ENCODE measurements around the gene SETDB1.

Gene SETDB1

GRCh38 chr1:150976401-150976821 is 50.2 kb downstream of the SETDB1 start:
- DNase-seq (ENCODE audit: low read depth), result no peak

GRCh38 chr1:150976879-150977694 is 50.9 kb downstream of the SETDB1 start:
- peak; percentile 47 for DNase-seq (ENCODE audit: low read depth)

GRCh38 chr1:150979092-150980056 is 53.2 kb downstream of the SETDB1 start:
- peak; percentile 78 for DNase-seq (ENCODE audit: low read depth)

GRCh38 chr1:150981177-150981804 is 55.1 kb downstream of the SETDB1 start:
- DNase-seq (ENCODE audit: low read depth), result no peak

GRCh38 chr1:150981805-150982712 is 55.9 kb downstream of the SETDB1 start, which contains the start of gene ANXA9:
TSS of gene ANXA9 (plus strand) at chr1:150982292. CDS start at chr1:150983106, 814 bp downstream.
- no peak for DNase-seq (ENCODE audit: low read depth)

GRCh38 chr1:150985179-150985825 is 59.1 kb downstream of the SETDB1 start:
- DNase-seq (ENCODE audit: low read depth), result no peak

GRCh38 chr1:150987924-150988323 is 61.8 kb downstream of the SETDB1 start:
- DNase-seq (ENCODE audit: low read depth), result no peak

- no peak for DNase-seq (ENCODE audit: low read depth)
Measured at GRCh38 chr1:150992626-150993025, 66.5 kb downstream of the SETDB1 start.

- DNase-seq (ENCODE audit: low read depth), result no peak
Measured at GRCh38 chr1:150994248-150994647, 68.1 kb downstream of the SETDB1 start.

- DNase-seq (ENCODE audit: low read depth), result no peak
Measured at GRCh38 chr1:150995460-150995859, 69.3 kb downstream of the SETDB1 start.

- DNase-seq (ENCODE audit: low read depth), result no peak
Measured at GRCh38 chr1:150995896-150996295, 69.7 kb downstream of the SETDB1 start.

- no peak for DNase-seq (ENCODE audit: low read depth)
Measured at GRCh38 chr1:150997126-150997872, 71.1 kb downstream of the SETDB1 start.

GRCh38 chr1:150997949-150998348 is 71.8 kb downstream of the SETDB1 start:
- no peak for DNase-seq (ENCODE audit: low read depth)

- no peak for DNase-seq (ENCODE audit: low read depth)
Measured at GRCh38 chr1:150999051-150999674, 73.0 kb downstream of the SETDB1 start.

- DNase-seq (ENCODE audit: low read depth), result no peak
Measured at GRCh38 chr1:150999926-151000325, 73.8 kb downstream of the SETDB1 start.

- no peak for DNase-seq (ENCODE audit: low read depth)
Measured at GRCh38 chr1:151000408-151000807, 74.2 kb downstream of the SETDB1 start.

GRCh38 chr1:151001602-151002001 is 75.4 kb downstream of the SETDB1 start:
- DNase-seq (ENCODE audit: low read depth), result no peak

GRCh38 chr1:151002051-151002450 is 75.9 kb downstream of the SETDB1 start:
- no peak for DNase-seq (ENCODE audit: low read depth)

- no peak for DNase-seq (ENCODE audit: low read depth)
Measured at GRCh38 chr1:151002611-151003010, 76.4 kb downstream of the SETDB1 start.
